ENCODE data around the gene SORBS1.

SORBS1 gene

DNA sequence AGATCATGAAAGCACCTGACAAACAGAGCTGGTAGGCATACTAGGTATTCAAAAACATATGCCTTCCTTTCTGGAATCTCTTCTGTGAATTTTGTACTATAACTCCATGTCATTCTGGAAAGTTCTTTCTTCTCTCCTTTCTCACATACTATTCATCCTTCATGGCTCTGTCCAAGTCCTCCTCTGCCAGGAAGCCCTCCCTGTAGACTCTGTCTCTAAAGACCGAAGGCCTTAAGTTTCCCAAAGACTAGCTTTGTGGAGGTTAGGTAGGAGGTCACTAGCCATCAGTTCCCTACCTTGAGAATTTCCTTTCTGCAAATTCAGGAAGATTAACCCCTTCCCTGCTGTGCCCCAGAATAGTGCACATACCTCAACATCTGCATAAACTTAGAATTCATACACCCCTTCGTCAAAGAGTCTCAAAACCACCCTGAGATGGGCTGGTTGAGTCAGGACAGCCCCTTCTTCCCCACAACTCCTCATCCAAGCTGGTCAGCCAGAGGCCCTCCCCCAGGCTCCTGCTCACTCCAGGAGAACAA is 20.6 kb downstream of the SORBS1 start:
- Histone ChIP-seq H3K27me3 (ENCODE audit: insufficient read depth, poor library complexity, severe bottlenecking) (no peaks in the 10 kb centered on the region), H3K27ac (replicated peaks) (no peak overlapping the region), H3K4me3 (replicated peaks; ENCODE audit: insufficient read depth, low read length) (no peak overlapping the region)
- TF ChIP-seq, protein P1, sequence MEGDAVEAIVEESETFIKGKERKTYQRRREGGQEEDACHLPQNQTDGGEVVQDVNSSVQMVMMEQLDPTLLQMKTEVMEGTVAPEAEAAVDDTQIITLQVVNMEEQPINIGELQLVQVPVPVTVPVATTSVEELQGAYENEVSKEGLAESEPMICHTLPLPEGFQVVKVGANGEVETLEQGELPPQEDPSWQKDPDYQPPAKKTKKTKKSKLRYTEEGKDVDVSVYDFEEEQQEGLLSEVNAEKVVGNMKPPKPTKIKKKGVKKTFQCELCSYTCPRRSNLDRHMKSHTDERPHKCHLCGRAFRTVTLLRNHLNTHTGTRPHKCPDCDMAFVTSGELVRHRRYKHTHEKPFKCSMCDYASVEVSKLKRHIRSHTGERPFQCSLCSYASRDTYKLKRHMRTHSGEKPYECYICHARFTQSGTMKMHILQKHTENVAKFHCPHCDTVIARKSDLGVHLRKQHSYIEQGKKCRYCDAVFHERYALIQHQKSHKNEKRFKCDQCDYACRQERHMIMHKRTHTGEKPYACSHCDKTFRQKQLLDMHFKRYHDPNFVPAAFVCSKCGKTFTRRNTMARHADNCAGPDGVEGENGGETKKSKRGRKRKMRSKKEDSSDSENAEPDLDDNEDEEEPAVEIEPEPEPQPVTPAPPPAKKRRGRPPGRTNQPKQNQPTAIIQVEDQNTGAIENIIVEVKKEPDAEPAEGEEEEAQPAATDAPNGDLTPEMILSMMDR (IDR thresholded peaks at IDR 0.05; ENCODE audit: insufficient read depth, low read length) = no peak
- TF ChIP-seq GABPA (IDR thresholded peaks at IDR 0.05; ENCODE audit: low read depth) = no peak
- DNase-seq (ENCODE audit: low read depth in 1 of 2, low spot score in 1 of 2) = no peak

DNA sequence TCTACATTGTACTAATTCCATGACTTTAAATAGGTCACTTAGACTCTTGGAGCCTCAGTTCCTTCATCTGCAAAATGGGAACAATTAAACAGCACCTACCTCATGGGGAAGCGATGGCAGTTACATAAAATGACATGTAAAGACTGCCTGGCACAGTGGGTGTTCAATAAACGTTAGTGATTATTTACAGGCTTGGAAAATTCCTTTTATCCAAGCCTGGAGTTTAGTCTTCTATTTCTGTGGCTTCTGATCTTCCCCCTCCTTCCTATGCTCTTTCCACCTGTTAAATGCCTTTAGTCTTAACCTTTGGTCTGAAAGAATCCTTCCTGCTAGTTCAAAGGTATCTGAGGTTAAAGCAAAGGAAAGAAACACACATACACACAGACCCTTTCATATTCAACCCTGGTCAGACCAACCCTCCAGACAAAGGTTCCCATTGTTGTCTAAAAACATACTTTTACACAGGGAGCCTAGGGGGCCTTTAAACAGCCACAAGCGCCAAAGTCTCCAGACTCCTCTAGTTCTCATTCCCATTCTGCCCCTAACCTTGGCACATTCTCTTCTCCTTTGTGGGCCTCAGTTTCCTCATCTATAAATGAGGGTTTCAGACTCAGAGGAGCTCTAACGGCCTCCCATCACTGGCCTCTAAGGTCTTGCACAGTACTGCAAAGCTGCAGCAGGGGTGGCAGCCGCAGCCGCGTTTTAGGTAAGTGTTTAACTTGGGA is 21.4 kb downstream of the SORBS1 start:
- H3K4me3 ChIP-seq (replicated peaks; ENCODE audit: insufficient read depth, low read length) = no peak overlapping the region
- no peak for TF ChIP-seq POLR2AphosphoS5 (IDR thresholded peaks at IDR 0.05; ENCODE audit: low read depth)
- no peak for TF ChIP-seq SPI1 (IDR thresholded peaks at IDR 0.05; ENCODE audit: borderline replicate concordance, low read depth)
- TF ChIP-seq, protein P1 (IDR thresholded peaks at IDR 0.05; ENCODE audit: insufficient read depth, low read length) = no peak
- TF ChIP-seq GABPA (IDR thresholded peaks at IDR 0.05; ENCODE audit: low read depth) = no peak
- TF ChIP-seq, protein P2, sequence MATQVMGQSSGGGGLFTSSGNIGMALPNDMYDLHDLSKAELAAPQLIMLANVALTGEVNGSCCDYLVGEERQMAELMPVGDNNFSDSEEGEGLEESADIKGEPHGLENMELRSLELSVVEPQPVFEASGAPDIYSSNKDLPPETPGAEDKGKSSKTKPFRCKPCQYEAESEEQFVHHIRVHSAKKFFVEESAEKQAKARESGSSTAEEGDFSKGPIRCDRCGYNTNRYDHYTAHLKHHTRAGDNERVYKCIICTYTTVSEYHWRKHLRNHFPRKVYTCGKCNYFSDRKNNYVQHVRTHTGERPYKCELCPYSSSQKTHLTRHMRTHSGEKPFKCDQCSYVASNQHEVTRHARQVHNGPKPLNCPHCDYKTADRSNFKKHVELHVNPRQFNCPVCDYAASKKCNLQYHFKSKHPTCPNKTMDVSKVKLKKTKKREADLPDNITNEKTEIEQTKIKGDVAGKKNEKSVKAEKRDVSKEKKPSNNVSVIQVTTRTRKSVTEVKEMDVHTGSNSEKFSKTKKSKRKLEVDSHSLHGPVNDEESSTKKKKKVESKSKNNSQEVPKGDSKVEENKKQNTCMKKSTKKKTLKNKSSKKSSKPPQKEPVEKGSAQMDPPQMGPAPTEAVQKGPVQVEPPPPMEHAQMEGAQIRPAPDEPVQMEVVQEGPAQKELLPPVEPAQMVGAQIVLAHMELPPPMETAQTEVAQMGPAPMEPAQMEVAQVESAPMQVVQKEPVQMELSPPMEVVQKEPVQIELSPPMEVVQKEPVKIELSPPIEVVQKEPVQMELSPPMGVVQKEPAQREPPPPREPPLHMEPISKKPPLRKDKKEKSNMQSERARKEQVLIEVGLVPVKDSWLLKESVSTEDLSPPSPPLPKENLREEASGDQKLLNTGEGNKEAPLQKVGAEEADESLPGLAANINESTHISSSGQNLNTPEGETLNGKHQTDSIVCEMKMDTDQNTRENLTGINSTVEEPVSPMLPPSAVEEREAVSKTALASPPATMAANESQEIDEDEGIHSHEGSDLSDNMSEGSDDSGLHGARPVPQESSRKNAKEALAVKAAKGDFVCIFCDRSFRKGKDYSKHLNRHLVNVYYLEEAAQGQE (IDR thresholded peaks at IDR 0.05; ENCODE audit: insufficient replicate concordance, low read depth) = no peak
- DNase-seq (ENCODE audit: low read depth in 1 of 2, low spot score in 1 of 2) = no peak
- no peaks in the 10 kb centered on the region for H3K27me3 ChIP-seq (ENCODE audit: insufficient read depth, poor library complexity, severe bottlenecking)
- no peak overlapping the region for H3K27ac ChIP-seq (replicated peaks)

DNA sequence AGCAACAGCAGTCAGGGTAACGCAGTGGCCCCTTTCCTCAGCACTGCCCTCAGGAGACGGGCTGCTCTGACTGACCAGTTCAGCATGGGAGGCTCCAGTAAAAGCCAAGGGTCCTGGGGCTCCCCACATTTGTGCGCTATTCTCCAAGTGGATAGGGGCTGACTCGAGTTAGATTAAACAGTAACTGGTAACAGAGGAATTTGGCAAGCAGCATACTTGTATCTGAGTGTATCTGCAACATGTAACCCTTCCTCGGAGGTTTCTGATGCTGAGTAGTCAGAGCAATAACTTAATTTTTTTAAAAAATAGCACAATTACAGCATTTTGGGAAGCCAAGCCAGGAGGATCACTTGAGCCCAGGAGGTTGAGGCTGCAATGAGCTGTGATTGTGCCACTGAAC is 22.8 kb downstream of the SORBS1 start:
- no peak for DNase-seq (ENCODE audit: low read depth in 1 of 2, low spot score in 1 of 2)
- Histone ChIP-seq H3K4me3 (replicated peaks; ENCODE audit: insufficient read depth, low read length) (no peak overlapping the region), H3K27ac (replicated peaks) (no peak overlapping the region), H3K27me3 (ENCODE audit: insufficient read depth, poor library complexity, severe bottlenecking) (no peaks in the 10 kb centered on the region)
- TF ChIP-seq POLR2AphosphoS5 (IDR thresholded peaks at IDR 0.05; ENCODE audit: low read depth) = no peak
- no peak for TF ChIP-seq SPI1 (IDR thresholded peaks at IDR 0.05; ENCODE audit: borderline replicate concordance, low read depth)
- TF ChIP-seq, protein P2 (IDR thresholded peaks at IDR 0.05; ENCODE audit: insufficient replicate concordance, low read depth) = no peak
- TF ChIP-seq GABPA (IDR thresholded peaks at IDR 0.05; ENCODE audit: low read depth) = no peak
- TF ChIP-seq, protein P1 (IDR thresholded peaks at IDR 0.05; ENCODE audit: insufficient read depth, low read length) = no peak
